Left renal cortex interstitium (tissue), 4 donors: Measurements from ENCODE around the gene TMEM95. TPM values are rescaled to one million over a fixed set of nuclear protein-coding genes. Genes with fewer than 3 reads are reported as not detected.
"Not testable (repeated sequence)": the region's sequence is repeated elsewhere in the genome, so short reads cannot be mapped to it uniquely, and the experiment has no call there.

Experiments
- DNase-seq, 4 donors: peaks; one replicate each; pipeline ENCODE4 v3.0.0-alpha.2; 2013; ENCODE audit warnings: low read depth in 4 of 4, low spot score in 2 of 4, missing footprints in 1 of 4
- polyA plus RNA-seq, 4 donors: library from polyadenylated mRNA; unstranded; fragments of 120-200 nt; gene quantifications; one replicate each; pipeline ENCODE4 v1.2.1, GENCODE V29; 2013; ENCODE audit not compliant: insufficient read length in 4 of 4

TMEM95 gene
- polyA plus RNA-seq, 4 donors = not detected

DNA sequence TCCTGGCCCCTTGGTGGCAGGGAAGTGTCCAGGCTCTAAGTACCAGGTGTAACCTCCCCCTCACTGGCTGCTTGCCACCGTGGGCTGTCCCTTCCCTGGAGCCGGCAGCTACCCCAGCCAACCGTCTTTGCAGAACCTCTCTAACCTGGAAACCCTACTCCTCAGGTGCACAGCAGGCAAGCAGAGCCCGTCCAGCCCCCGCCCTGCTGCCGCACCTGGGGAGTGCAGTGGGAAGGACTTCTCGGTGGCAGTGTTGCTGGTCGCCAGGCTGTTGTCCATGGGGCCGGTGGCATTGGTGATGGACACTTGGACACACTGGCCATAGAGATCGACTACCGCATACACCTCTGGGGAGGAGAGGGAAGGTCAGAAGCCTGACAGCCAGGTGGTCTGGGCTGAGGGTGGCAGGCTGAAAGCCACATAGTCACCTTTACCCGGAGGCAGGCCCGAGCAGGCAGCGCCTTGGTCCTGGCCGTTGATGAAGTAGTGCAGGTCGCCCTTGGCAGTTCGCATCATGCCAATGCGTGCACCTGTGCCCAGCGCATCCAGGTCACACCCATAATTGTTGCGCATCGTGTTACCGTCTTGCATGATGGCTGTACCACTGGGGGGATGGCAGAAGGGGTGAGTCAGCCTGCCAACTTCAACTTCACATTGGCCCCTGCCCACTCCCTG lies 32.3 kb upstream of the TMEM95 start:
- no peak for DNase-seq

- no peak for DNase-seq
Measured at GRCh38 chr17:7323731-7324437, 31.1 kb upstream of the TMEM95 start.

GRCh38 chr17:7324438-7324779 lies 30.5 kb upstream of the TMEM95 start:
- DNase-seq = no peak

DNA sequence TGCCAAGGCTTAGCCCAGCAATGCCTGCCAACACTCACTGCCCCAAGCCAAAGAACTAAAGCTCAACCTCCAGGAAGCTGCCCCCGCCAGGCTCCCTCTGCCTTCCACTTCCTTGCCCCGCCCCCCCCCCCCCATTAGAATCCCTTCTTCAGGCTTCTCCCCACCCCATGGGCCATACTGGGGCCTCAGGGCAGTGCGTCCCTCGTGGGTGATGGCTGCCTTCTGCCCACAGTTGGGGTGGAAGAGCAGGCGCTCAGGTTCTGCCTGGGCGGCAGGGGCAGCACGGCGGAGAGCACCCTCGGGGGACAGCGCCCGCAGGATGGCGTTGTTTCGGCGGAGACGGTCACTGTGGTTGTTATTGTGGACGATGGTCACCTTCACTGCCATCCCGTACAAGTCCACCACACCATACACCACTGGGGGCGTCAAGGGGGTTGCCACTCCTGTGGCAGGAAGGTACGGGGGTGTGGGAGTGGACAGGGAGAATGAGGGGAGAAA lies 29.9 kb upstream of the TMEM95 start:
- no peak for DNase-seq

DNA sequence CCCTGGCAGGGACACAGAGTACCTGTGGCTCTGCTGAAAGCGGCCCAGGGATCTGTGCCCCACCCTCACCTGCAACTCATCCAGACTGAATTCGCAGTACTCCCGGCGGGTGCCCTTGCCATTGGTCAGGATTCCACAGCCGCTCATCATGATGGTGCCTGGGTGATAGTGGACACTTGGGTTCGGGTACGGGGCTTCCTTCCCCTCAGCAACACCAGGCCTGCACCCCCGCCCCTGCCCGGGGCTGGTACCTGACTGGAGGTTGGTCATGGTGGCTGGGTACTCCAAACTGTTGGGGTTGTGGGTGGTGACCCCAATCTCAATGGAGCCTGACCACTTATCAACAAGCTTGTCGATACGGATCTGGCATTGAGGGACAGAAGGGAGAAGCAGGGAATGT lies 28.8 kb upstream of the TMEM95 start:
- DNase-seq = no peak

DNA sequence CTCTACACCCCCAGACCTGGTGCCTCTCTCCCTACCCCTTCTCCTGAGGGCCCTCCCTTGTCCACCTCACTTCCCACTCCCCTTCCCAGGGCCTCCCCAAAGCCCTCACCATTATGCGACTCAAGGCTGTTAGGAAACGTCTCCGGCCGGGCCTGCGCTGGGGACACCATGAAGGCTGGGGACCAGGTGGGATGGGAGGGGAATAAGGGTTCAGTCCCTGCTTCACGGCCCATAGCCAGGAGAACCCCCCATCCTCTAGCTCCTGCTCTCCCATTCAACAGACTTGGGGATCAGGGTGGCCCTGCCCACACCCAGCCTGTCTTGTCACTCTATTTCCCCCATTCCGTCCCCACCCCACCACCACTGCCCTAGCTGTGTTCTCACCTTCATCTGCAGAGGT lies 27.9 kb upstream of the TMEM95 start:
- DNase-seq = no peak

GRCh38 chr17:7327501-7327900 lies 27.5 kb upstream of the TMEM95 start:
- DNase-seq = no peak

- DNase-seq = no peak
Measured at GRCh38 chr17:7328009-7328408, 26.9 kb upstream of the TMEM95 start.

DNA sequence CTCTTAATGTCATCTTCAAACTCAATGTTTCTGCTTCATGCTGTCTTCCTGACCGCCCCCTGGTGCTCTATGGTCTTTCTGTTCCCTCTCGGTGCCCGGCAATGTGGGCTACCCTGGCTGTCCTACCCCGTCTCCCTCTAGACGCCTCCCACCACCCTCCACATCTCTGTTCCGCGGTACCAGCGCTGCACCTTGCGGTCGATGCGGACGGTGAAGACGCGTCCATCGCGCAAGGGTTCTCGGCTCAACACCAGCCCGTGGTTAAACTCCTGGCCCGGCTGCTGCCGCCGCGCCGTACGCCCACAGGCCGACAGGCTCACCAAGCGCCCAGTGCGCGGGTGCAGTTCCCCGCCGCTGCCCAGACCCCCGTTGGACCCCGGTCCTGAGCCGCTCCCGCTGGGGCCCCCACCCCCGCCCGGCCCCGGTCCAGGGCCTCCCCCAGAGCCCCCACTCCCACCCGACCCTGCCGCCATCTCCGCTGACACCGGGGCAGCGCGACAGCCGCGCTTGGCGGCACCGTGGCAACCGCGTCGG lies 26.0 kb upstream of the TMEM95 start, which contains the start of gene NEURL4:
NEURL4 (minus strand) TSS at position 496 of the 534 bp plus-strand sequence; CDS start at position 473, 23 bp downstream.
- no peak for DNase-seq

- DNase-seq = peak; percentile 96 to 99 (median 99)
Measured at GRCh38 chr17:7329374-7329996, 25.5 kb upstream of the TMEM95 start.

GRCh38 chr17:7329997-7330637 lies 24.8 kb upstream of the TMEM95 start:
- DNase-seq = peak in 2 of 4 donors; percentile 74 to 93

DNA sequence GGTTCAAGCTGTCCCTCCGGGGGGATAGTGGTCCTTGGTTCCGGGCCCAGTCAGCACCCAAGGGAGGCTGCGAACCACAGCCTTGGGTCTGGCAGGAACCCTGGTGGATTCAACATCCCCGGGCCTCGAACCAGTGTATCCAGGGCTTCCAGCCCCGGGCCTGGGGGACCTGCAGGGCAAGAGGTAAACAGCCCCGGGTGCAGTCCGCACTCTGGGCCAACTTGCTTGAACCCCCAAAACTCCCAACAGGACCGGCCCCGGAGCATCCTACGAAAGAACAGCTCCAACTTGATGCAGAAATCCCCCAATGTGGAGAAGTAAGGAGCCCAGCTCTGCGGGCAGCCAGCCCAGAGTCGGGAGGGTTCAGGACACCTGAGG lies 24.3 kb upstream of the TMEM95 start:
- DNase-seq = no peak

GRCh38 chr17:7332111-7332510 lies 22.8 kb upstream of the TMEM95 start:
- DNase-seq = no peak

DNA sequence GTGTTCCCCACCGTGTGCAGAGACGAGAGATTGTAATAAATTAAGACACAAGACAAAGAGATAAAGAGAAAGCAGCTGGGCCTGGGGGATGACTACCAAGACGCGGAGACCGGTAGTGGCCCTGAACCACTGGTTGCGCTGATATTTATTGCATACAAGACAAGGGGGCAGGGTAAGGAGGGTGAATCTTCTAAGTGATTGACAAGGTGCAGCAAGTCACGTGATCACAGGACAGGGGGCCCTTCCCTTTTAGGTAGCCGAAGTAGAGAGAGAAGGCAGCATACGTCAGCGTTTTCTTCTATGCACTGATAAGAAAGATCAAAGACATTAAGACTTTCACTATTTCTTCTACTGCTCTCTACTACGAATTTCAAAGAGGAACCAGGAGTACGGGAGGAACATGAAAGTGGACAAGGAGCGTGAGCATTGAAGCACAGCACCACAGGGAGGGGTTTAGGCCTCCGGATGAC lies 22.3 kb upstream of the TMEM95 start:
- not testable (repeated sequence) for DNase-seq

DNA sequence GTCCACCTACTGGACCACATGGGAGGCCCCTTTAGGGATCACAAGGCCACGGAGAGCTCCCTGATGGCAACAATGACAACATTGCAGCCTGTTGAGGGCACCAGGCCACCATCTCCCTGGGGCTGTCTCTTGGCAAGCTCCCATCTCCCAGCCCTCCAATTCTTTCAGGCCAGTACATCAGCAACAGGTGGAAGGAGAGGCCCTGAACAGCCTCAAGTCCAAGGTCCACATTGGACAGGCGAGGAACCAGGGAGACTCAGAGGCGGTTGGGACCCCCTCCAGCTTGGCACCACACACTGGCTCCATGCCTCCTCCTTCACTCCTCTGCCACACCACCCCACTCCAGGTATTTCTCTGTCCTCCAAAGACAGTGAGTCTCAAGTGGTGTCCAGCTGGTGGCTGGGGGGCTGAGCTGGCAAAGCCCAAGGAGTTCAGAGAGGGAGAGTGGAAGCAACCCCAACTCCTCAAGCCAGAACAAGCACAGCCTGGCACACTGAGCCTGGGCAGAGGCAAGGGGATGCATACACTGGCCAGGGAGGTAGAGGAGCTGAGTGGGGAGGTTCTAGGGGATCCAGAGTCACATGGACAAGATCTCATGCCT lies 19.9 kb upstream of the TMEM95 start:
- DNase-seq = no peak

DNA sequence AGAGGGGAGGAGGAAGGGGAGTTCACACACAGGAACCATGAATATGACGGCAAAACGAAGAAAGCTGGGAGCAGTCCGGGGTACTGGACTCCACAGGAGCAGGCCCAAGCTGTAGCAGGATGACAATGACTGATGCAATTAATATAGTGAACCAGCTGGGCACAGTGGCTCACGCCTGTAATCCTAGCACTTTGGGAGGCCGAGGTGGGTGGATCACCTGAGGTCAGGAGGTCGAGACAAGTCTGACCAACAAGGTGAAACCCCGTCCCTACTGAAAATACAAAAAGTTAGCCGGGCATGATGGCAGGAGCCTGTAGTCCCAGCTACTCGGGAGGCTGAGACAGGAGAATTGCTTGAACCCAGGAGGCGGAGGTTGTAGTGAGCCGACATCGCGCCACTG lies 19.2 kb upstream of the TMEM95 start:
- DNase-seq = not testable (repeated sequence)

DNA sequence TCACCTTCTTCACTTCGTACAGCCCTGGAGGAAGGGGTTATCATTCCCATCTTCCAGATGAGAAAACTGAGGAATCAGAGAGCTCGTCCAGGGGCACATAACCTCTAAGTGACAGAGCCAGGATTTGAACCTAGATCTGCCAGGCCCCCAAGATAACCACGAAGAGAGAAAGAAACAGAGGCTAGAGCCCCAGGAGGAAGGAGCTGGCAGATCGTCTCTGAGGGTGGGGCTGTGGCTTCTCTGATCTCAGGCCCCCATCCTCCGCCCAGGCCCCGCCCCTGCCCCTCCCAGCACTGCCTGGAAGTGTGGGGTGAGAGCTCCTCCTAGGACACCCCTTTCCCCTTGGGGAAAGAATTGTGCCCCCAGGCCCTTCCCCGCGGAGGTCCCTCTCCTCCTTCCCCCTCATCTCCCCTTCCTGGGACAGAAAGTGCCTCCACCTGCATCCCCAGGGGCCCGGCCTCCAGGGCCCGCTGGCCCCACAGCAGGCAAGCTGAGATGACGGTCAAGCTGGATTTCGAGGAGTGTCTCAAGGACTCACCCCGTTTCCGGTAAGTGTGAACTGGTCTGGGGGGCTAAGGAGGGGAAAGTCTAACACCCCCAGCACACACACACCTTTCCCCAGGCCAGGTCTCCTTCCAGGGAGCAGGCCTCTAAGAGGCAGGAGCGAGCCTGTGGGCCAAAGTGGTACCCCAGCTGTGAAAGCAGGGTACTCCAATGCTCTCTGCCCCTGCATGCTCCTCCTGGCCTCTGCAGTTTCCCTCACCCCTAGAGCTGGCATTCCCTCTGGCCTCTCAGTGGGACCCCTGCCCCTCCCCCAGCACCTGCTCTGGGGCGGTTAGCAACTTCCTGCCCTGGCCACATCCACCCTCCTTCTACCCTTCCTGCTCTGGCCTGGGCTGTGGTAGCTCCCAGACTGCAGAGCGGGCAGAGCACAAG lies 18.4 kb upstream of the TMEM95 start, which contains the start of gene ACAP1:
ACAP1 (plus strand) TSS at position 290 of the 936 bp plus-strand sequence; CDS start at position 496, 206 bp downstream.
- no peak for DNase-seq

DNA sequence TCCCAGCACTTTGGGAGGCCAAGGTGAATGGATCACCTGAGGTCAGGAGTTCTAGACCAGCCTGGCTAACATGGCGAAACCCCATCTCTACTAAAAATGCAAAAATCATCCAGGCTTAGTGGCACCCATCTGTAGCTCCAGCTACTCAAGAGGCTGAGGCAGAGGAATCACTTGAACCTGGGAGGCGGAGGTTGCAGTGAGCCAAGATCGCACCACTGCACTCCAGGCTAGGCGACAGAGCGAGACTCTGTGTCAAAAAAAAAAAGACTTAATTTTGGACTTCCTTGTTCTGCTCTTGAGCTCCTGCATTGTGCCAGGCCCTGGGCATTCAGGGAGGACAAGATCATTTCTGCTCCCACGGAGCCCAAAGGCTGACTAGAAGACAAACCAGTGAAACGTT lies 17.4 kb upstream of the TMEM95 start:
- not testable (repeated sequence) for DNase-seq

DNA sequence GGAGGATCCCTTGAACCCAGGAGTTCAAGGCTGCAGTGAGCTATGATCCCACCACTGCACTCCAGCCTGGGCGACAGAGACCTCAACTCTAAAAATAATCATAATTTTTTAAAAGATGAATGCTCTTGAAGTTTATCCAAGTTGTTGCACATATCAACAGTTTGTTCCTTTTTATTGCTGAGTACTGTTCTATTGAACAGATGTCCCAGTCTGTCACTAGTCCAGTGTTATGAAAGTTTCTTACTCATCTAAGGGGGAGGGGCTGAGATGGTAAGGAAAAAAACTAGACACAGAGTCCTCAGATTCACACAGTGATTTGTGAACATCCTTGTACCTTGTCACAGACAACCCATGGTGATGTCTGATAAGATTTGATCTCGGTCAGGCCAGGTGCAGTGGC lies 14.8 kb upstream of the TMEM95 start:
- no peak for DNase-seq
